GM23338 (cell line): Measurements from ENCODE around the gene OSBPL6. TPM values are rescaled to one million over a fixed set of nuclear protein-coding genes. Genes with fewer than 3 reads are reported as not detected.

Experiments used
- ATAC-seq: fragments of 200-7000 bp; cut with Tn5 transposase; 3 replicates; pipeline ENCODE4 v1.9.1; 2020
- DNase-seq: peaks from one replicate; pipeline ENCODE4 v3.0.0-alpha.2; 2015; ENCODE audit warnings: low spot score
- H2AFZ ChIP-seq: fragments of 200-600 bp; sonication (generic); 2 replicates; pipeline ENCODE4 v1.8.0; 2016; ENCODE audit warnings: antibody characterized with exemption, mild to moderate bottlenecking, moderate library complexity
- H3F3A ChIP-seq: fragments of 200-600 bp; sonication (generic); replicated peaks from 2 replicates; pipeline ENCODE4 v1.8.0; 2017; ENCODE audit warnings: antibody characterized with exemption, mixed run types, low read depth
- H3K27ac ChIP-seq: fragments of 200-600 bp; sonication (generic); 2 replicates; pipeline ENCODE4 v1.6.1; 2016; ENCODE audit warnings: low read depth
- H3K27me3 ChIP-seq: fragments of 200-600 bp; sonication (generic); 2 replicates; pipeline ENCODE4 v1.8.0; 2016; ENCODE audit warnings: mild to moderate bottlenecking, mixed run types, moderate library complexity; ENCODE audit not compliant: insufficient read depth
- H3K36me3 ChIP-seq: fragments of 200-600 bp; sonication (generic); 2 replicates; pipeline ENCODE4 v1.8.0; 2016; ENCODE audit warnings: mild to moderate bottlenecking; ENCODE audit not compliant: insufficient read depth
- H3K4me1 ChIP-seq: fragments of 200-600 bp; sonication (generic); 2 replicates; pipeline ENCODE4 v1.8.0; 2016; ENCODE audit warnings: mild to moderate bottlenecking, moderate library complexity; ENCODE audit not compliant: insufficient read depth
- H3K4me2 ChIP-seq: fragments of 200-600 bp; sonication (generic); 2 replicates; pipeline ENCODE4 v1.7.1; 2017; ENCODE audit warnings: mixed run types
- H3K4me3 ChIP-seq: fragments of 200-600 bp; sonication (generic); 2 replicates; pipeline ENCODE4 v1.6.1; 2016; ENCODE audit warnings: mixed run types
- H3K79me2 ChIP-seq: fragments of 200-600 bp; sonication (generic); replicated peaks from 2 replicates; pipeline ENCODE4 v1.8.0; 2017; ENCODE audit warnings: mild to moderate bottlenecking; ENCODE audit not compliant: insufficient read depth
- H3K9me2 ChIP-seq: fragments of 200-600 bp; sonication (generic); 2 replicates; pipeline ENCODE4 v1.8.0; 2017; ENCODE audit not compliant: insufficient read depth
- H4K20me1 ChIP-seq: fragments of 200-600 bp; sonication (generic); replicated peaks from 2 replicates; pipeline ENCODE4 v1.8.0; 2017; ENCODE audit warnings: mild to moderate bottlenecking; ENCODE audit not compliant: insufficient read depth
- H3K27ac Mint-ChIP-seq: 2 replicates; pipeline ENCODE4 v1.8.0; 2020; ENCODE audit warnings: inconsistent platforms, mild to moderate bottlenecking, moderate library complexity, mixed read lengths
- H3K27me3 Mint-ChIP-seq: 3 replicates; pipeline ENCODE4 v1.8.0; 2022; ENCODE audit warnings: low read depth, mild to moderate bottlenecking, moderate library complexity, mixed read lengths, inconsistent platforms; ENCODE audit not compliant: insufficient read depth, poor library complexity
- H3K36me3 Mint-ChIP-seq: 3 replicates; pipeline ENCODE4 v1.8.0; 2021; ENCODE audit warnings: low read depth, mild to moderate bottlenecking, inconsistent platforms, moderate library complexity, mixed read lengths
- H3K4me1 Mint-ChIP-seq: 3 replicates; pipeline ENCODE4 v1.8.0; 2020; ENCODE audit warnings: mild to moderate bottlenecking, inconsistent platforms, mixed read lengths
- H3K4me3 Mint-ChIP-seq: 3 replicates; pipeline ENCODE4 v1.8.0; 2021; ENCODE audit warnings: moderate library complexity, mild to moderate bottlenecking, inconsistent platforms, mixed read lengths
- H3K9me3 Mint-ChIP-seq: 3 replicates; pipeline ENCODE4 v1.8.0; 2020; ENCODE audit warnings: moderate library complexity, mild to moderate bottlenecking, inconsistent platforms, mixed read lengths
- CREB1 ChIP-seq: fragments of 250-450 bp; sonication (Bioruptor Pico); IDR thresholded peaks from 2 replicates; pipeline ENCODE4 v1.5.0; 2020; ENCODE audit warnings: low read depth, mild to moderate bottlenecking, moderate library complexity
- EZH2phosphoT487 ChIP-seq: fragments of 200-600 bp; sonication (generic); IDR thresholded peaks from one replicate; pipeline ENCODE4 v1.8.1; 2018; ENCODE audit warnings: antibody characterized with exemption; ENCODE audit not compliant: unreplicated experiment
- NANOG ChIP-seq: IDR thresholded peaks from 2 replicates; pipeline ENCODE4 v1.6.1; 2016; ENCODE audit warnings: antibody characterized with exemption, borderline replicate concordance
- ZNF331 ChIP-seq: fragments of 250-450 bp; sonication (Bioruptor Pico); IDR thresholded peaks from 2 replicates; pipeline ENCODE4 v1.5.0; 2020; ENCODE audit warnings: low read depth, mild to moderate bottlenecking, moderate library complexity
- polyA plus RNA-seq: library from polyadenylated mRNA; unstranded; fragments of >200 nt; fragmentation: Nextera tagmentation; extraction: Ambion mirVana; gene quantifications from 2 replicates; pipeline ENCODE4 v1.2.1, GENCODE V29; 2016
- total RNA-seq: library from RNA; depleted of rRNA; stranded (reverse); fragments of >200 nt; shearing (Covaris generic); gene quantifications from 2 replicates; pipeline ENCODE4 v1.2.3, GENCODE V29; 2014
- TF ChIP-seq, protein P1 (sequence below), 2 experiments: fragments of 200-600 bp in 1 of 2; sonication (generic) in 1 of 2; conservative IDR thresholded peaks; 2 replicates each; pipeline versions ENCODE4 v1.5.1 to v1.6.1; 2016 to 2017; ENCODE audit warnings: antibody characterized with exemption in 2 of 2, low read depth in 2 of 2, mild to moderate bottlenecking in 2 of 2, moderate library complexity in 1 of 2
- TF ChIP-seq, protein P2 (sequence below): fragments of 250-450 bp; sonication (Bioruptor Pico); IDR thresholded peaks from 2 replicates; pipeline ENCODE4 v1.5.0; 2020; ENCODE audit warnings: mild to moderate bottlenecking, moderate library complexity
- TF ChIP-seq, protein P3 (sequence below): IDR thresholded peaks from one replicate; pipeline ENCODE4 v1.6.1; 2018; ENCODE audit warnings: antibody characterized with exemption; ENCODE audit not compliant: unreplicated experiment

OSBPL6 gene
- total and polyA plus RNA-seq, 2 experiments from 2014 or later, result 6.0 to 8.5 TPM

DNA sequence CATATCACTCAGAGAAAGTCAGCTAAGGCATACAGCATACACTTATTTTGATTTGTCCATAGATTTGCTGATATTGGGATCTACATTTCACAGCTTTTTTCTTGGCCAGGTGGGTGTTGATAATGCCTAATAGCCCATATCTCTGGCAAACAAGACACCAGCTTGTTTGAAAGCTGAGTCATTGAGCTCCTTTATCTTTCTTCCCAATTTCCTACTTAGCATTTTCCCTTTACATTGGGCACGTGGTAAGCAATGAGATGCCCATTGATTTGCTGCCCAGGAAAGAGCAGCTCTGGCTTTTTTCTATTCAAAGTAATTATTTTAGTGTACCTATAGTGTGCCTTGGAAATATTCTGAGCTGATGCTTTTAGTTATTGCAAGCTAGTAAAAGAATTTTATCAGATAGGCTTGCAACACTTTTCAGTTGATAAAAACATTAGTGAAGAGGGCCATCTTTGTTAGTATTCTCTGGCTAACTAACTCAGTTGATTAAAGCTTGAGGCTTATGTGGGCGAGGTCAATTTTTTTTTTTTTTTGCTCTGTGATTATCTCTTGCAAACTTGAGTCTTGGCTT is 79.6 kb downstream of the OSBPL6 start:
- Mint-ChIP-seq H3K27ac (no peak overlapping the region), H3K27me3 (peaks cover 4% of the 10 kb centered on the region), H3K4me3 (no peak overlapping the region), H3K36me3 (no peaks in the 10 kb centered on the region), H3K4me1 (peaks cover 44% of the 10 kb centered on the region), H3K9me3 (no peaks in the 10 kb centered on the region)
- Histone ChIP-seq H2AFZ (no peak overlapping the region), H3K4me2 (no peak overlapping the region), H3K4me3 (no peak overlapping the region), H3K79me2 (no peaks in the 10 kb centered on the region), H4K20me1 (no peaks in the 10 kb centered on the region), H3K36me3 (no peaks in the 10 kb centered on the region), H3K4me1 (peaks cover 54% of the 10 kb centered on the region), H3K27me3 (no peaks in the 10 kb centered on the region), H3K9me2 (no peaks in the 10 kb centered on the region), H3F3A (no peaks in the 10 kb centered on the region), H3K27ac (no peak overlapping the region)
- TF ChIP-seq ZNF331 (CRISPR knock-in tag), result no peak
- no peak for TF ChIP-seq EZH2phosphoT487
- TF ChIP-seq, protein P1, sequence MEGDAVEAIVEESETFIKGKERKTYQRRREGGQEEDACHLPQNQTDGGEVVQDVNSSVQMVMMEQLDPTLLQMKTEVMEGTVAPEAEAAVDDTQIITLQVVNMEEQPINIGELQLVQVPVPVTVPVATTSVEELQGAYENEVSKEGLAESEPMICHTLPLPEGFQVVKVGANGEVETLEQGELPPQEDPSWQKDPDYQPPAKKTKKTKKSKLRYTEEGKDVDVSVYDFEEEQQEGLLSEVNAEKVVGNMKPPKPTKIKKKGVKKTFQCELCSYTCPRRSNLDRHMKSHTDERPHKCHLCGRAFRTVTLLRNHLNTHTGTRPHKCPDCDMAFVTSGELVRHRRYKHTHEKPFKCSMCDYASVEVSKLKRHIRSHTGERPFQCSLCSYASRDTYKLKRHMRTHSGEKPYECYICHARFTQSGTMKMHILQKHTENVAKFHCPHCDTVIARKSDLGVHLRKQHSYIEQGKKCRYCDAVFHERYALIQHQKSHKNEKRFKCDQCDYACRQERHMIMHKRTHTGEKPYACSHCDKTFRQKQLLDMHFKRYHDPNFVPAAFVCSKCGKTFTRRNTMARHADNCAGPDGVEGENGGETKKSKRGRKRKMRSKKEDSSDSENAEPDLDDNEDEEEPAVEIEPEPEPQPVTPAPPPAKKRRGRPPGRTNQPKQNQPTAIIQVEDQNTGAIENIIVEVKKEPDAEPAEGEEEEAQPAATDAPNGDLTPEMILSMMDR (conservative IDR thresholded peaks at IDR 0.05; ENCODE audit: low read depth in 2 of 2), result no peak
- TF ChIP-seq, protein P2, sequence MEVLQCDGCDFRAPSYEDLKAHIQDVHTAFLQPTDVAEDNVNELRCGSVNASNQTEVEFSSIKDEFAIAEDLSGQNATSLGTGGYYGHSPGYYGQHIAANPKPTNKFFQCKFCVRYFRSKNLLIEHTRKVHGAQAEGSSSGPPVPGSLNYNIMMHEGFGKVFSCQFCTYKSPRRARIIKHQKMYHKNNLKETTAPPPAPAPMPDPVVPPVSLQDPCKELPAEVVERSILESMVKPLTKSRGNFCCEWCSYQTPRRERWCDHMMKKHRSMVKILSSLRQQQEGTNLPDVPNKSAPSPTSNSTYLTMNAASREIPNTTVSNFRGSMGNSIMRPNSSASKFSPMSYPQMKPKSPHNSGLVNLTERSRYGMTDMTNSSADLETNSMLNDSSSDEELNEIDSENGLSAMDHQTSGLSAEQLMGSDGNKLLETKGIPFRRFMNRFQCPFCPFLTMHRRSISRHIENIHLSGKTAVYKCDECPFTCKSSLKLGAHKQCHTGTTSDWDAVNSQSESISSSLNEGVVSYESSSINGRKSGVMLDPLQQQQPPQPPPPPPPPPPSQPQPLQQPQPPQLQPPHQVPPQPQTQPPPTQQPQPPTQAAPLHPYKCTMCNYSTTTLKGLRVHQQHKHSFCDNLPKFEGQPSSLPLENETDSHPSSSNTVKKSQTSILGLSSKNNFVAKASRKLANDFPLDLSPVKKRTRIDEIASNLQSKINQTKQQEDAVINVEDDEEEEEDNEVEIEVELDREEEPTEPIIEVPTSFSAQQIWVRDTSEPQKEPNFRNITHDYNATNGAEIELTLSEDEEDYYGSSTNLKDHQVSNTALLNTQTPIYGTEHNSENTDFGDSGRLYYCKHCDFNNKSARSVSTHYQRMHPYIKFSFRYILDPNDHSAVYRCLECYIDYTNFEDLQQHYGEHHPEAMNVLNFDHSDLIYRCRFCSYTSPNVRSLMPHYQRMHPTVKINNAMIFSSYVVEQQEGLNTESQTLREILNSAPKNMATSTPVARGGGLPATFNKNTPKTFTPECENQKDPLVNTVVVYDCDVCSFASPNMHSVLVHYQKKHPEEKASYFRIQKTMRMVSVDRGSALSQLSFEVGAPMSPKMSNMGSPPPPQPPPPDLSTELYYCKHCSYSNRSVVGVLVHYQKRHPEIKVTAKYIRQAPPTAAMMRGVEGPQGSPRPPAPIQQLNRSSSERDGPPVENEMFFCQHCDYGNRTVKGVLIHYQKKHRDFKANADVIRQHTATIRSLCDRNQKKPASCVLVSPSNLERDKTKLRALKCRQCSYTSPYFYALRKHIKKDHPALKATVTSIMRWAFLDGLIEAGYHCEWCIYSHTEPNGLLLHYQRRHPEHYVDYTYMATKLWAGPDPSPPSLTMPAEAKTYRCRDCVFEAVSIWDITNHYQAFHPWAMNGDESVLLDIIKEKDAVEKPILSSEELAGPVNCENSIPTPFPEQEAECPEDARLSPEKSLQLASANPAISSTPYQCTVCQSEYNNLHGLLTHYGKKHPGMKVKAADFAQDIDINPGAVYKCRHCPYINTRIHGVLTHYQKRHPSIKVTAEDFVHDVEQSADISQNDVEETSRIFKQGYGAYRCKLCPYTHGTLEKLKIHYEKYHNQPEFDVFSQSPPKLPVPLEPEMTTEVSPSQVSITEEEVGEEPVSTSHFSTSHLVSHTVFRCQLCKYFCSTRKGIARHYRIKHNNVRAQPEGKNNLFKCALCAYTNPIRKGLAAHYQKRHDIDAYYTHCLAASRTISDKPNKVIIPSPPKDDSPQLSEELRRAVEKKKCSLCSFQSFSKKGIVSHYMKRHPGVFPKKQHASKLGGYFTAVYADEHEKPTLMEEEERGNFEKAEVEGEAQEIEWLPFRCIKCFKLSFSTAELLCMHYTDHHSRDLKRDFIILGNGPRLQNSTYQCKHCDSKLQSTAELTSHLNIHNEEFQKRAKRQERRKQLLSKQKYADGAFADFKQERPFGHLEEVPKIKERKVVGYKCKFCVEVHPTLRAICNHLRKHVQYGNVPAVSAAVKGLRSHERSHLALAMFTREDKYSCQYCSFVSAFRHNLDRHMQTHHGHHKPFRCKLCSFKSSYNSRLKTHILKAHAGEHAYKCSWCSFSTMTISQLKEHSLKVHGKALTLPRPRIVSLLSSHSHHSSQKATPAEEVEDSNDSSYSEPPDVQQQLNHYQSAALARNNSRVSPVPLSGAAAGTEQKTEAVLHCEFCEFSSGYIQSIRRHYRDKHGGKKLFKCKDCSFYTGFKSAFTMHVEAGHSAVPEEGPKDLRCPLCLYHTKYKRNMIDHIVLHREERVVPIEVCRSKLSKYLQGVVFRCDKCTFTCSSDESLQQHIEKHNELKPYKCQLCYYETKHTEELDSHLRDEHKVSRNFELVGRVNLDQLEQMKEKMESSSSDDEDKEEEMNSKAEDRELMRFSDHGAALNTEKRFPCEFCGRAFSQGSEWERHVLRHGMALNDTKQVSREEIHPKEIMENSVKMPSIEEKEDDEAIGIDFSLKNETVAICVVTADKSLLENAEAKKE (CRISPR knock-in tag), result no peak
- no peak for TF ChIP-seq CREB1 (CRISPR knock-in tag)
- TF ChIP-seq, protein P3, sequence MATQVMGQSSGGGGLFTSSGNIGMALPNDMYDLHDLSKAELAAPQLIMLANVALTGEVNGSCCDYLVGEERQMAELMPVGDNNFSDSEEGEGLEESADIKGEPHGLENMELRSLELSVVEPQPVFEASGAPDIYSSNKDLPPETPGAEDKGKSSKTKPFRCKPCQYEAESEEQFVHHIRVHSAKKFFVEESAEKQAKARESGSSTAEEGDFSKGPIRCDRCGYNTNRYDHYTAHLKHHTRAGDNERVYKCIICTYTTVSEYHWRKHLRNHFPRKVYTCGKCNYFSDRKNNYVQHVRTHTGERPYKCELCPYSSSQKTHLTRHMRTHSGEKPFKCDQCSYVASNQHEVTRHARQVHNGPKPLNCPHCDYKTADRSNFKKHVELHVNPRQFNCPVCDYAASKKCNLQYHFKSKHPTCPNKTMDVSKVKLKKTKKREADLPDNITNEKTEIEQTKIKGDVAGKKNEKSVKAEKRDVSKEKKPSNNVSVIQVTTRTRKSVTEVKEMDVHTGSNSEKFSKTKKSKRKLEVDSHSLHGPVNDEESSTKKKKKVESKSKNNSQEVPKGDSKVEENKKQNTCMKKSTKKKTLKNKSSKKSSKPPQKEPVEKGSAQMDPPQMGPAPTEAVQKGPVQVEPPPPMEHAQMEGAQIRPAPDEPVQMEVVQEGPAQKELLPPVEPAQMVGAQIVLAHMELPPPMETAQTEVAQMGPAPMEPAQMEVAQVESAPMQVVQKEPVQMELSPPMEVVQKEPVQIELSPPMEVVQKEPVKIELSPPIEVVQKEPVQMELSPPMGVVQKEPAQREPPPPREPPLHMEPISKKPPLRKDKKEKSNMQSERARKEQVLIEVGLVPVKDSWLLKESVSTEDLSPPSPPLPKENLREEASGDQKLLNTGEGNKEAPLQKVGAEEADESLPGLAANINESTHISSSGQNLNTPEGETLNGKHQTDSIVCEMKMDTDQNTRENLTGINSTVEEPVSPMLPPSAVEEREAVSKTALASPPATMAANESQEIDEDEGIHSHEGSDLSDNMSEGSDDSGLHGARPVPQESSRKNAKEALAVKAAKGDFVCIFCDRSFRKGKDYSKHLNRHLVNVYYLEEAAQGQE, result no peak
- TF ChIP-seq NANOG, result no peak
- ATAC-seq (no peak), DNase-seq (no peak)
